GM12892 (cell line): ENCODE data around the gene BIVM.

ENCODE experiments used
- POLR2A ChIP-seq: IDR thresholded peaks from 2 replicates; pipeline ENCODE4 v1.6.1; 2011; ENCODE audit warnings: low read depth, low read length, control low read depth
- POLR2AphosphoS5 ChIP-seq: IDR thresholded peaks from 2 replicates; pipeline ENCODE4 v1.6.1; 2011; ENCODE audit warnings: low read depth, low read length, control low read depth

DNA sequence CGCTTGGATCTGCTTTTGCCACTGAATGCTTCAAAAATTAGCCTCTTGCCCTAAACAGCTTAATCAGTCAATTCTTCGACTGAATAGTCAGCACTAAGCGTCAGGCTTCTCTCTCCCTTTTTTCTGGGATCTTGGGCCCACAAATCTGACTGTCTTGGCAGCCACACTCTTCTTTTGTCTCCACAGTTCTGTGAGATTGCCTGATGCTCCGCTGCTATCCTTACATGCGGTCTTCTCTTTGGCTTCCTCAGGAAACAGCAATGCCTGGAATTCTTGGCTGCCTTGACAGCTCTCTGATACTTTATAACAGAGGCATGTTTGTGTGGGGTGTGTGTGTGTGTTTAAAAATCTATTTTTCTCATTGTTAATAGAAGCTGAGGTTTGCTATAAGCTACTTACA, 79.6 kb downstream of the BIVM start:
- TF ChIP-seq POLR2A (no peak), POLR2AphosphoS5 (no peak)
